B cell (primary cell): ENCODE results near the gene NKX2-2. TPM values are rescaled to one million over a fixed set of nuclear protein-coding genes. Genes with fewer than 3 reads are reported as not detected.

Experiments used
- ATAC-seq: fragments of 200-7000 bp; cut with Tn5 transposase; one replicate; pipeline ENCODE4 v1.10.0; 2021; ENCODE audit warnings: low read depth, mild to moderate bottlenecking, moderate number of reproducible peaks, moderate library complexity
- CTCF ChIA-PET: fragments of 350-600 bp; sonication (Branson Sonifier 250); formaldehyde crosslinking; loops from one replicate; lab custom pipeline; 2021; ENCODE audit warnings: antibody characterized with exemption, inconsistent platforms; lab: Charles Lee
- POLR2A ChIA-PET: fragments of 350-600 bp; sonication (Branson Sonifier 250); formaldehyde crosslinking; loops from one replicate; lab custom pipeline; 2021; ENCODE audit warnings: antibody characterized with exemption; lab: Charles Lee
- DNase-seq: peaks from one replicate; pipeline ENCODE4 v3.0.0; 2013
- H2AFZ ChIP-seq: 2 replicates; pipeline ENCODE4 v1.6.1; 2012; ENCODE audit warnings: mild to moderate bottlenecking, low read depth, low read length; ENCODE audit not compliant: insufficient read depth, poor library complexity, severe bottlenecking
- H3K27ac ChIP-seq, 2 donors: 1 replicate in 1 of 2; 2 replicates in 1 of 2; pipeline ENCODE4 v1.5.1; 2012 to 2013; ENCODE audit warnings: low read length in 2 of 2, mild to moderate bottlenecking in 2 of 2, moderate library complexity in 1 of 2
- H3K27me3 ChIP-seq, 4 experiments: fragments of 200-600 bp in 1 of 4; sonication (generic) in 1 of 4; replicated peaks in 1 of 4; 1 replicate in 2 of 4; 2 replicates in 2 of 4; pipeline versions ENCODE4 v1.6.1 to v1.7.0; 2013 to 2016; ENCODE audit warnings: low read length in 3 of 4, mild to moderate bottlenecking in 2 of 4, mixed read lengths in 1 of 4, moderate library complexity in 1 of 4; ENCODE audit not compliant: insufficient read depth in 4 of 4, control insufficient read depth in 3 of 4; ENCODE audit errors: control extremely low read depth in 1 of 4
- H3K36me3 ChIP-seq, 2 experiments: replicated peaks in 1 of 2; 1 replicate in 1 of 2; 2 replicates in 1 of 2; pipeline versions ENCODE4 v1.6.1 to v1.7.1; 2013; ENCODE audit warnings: low read length in 1 of 2; ENCODE audit not compliant: insufficient read depth in 2 of 2, control insufficient read depth in 1 of 2; ENCODE audit errors: control extremely low read depth in 1 of 2, extremely low read depth in 1 of 2
- H3K4me1 ChIP-seq, 2 donors: fragments of 200-600 bp in 1 of 2; sonication (generic) in 1 of 2; 1 replicate in 1 of 2; 2 replicates in 1 of 2; pipeline versions ENCODE4 v1.5.1 to v1.6.1; 2013 to 2017; ENCODE audit warnings: low read length in 2 of 2; ENCODE audit not compliant: control insufficient read depth in 2 of 2, insufficient read depth in 2 of 2
- H3K4me2 ChIP-seq: replicated peaks from 2 replicates; pipeline ENCODE3; 2012; ENCODE audit warnings: mild to moderate bottlenecking, low read depth, low read length; ENCODE audit not compliant: poor library complexity, severe bottlenecking
- H3K4me3 ChIP-seq, 5 experiments: fragments of 200-600 bp in 1 of 5; sonication (generic) in 1 of 5; 1 replicate in 3 of 5; 2 replicates in 2 of 5; pipeline versions ENCODE4 v1.5.1 to v1.7.0; 2011 to 2016; ENCODE audit warnings: low read length in 4 of 5, mild to moderate bottlenecking in 4 of 5, low read depth in 2 of 5, control low read depth in 1 of 5, moderate library complexity in 1 of 5; ENCODE audit not compliant: insufficient read depth in 1 of 5; ENCODE audit errors: control extremely low read depth in 1 of 5, extremely low read depth in 1 of 5
- H3K79me2 ChIP-seq: fragments of 200-600 bp; sonication (generic); one replicate; pipeline ENCODE4 v1.6.0; 2016; ENCODE audit warnings: low read length; ENCODE audit not compliant: control insufficient read depth, insufficient read depth
- H3K9ac ChIP-seq: fragments of 200-600 bp; sonication (generic); 2 replicates; pipeline ENCODE4 v1.6.1; 2017; ENCODE audit warnings: mild to moderate bottlenecking, low read length, moderate library complexity
- H3K9me3 ChIP-seq, 3 donors: one replicate each; pipeline versions ENCODE4 v1.6.1 to v1.7.1; 2013; ENCODE audit warnings: low read length in 2 of 3; ENCODE audit not compliant: control insufficient read depth in 2 of 3, insufficient read depth in 1 of 3; ENCODE audit errors: control extremely low read depth in 1 of 3
- H4K20me1 ChIP-seq: 2 replicates; pipeline ENCODE4 v1.6.0; 2012; ENCODE audit warnings: mild to moderate bottlenecking, low read length; ENCODE audit not compliant: insufficient read depth, control insufficient read depth, poor library complexity, severe bottlenecking
- H3K27ac Mint-ChIP-seq: one replicate; pipeline ENCODE4 v1.8.0; 2021; ENCODE audit warnings: mixed read lengths
- H3K27me3 Mint-ChIP-seq: one replicate; pipeline ENCODE4 v1.8.0; 2021; ENCODE audit warnings: mixed read lengths
- H3K4me1 Mint-ChIP-seq: one replicate; pipeline ENCODE4 v1.8.0; 2021; ENCODE audit warnings: mixed read lengths
- H3K4me3 Mint-ChIP-seq: one replicate; pipeline ENCODE4 v1.8.0; 2021; ENCODE audit warnings: mixed read lengths
- H3K9me3 Mint-ChIP-seq: one replicate; pipeline ENCODE4 v1.8.0; 2022; ENCODE audit warnings: mixed read lengths; ENCODE audit not compliant: insufficient read depth
- CTCF ChIP-seq: fragments of 200-600 bp; IDR thresholded peaks from one replicate; pipeline ENCODE4 v1.8.0; 2022; ENCODE audit warnings: antibody characterized with exemption, mild to moderate bottlenecking
- EZH2 ChIP-seq: IDR thresholded peaks from 2 replicates; pipeline ENCODE4 v1.6.1; 2012; ENCODE audit warnings: borderline replicate concordance, low read depth, mild to moderate bottlenecking, moderate library complexity, low read length; ENCODE audit not compliant: insufficient read depth, poor library complexity, severe bottlenecking
- WGBS: methylation state at CpG from one replicate; pipeline ENCODE4 v1.1.5; 2013; ENCODE audit warnings: missing lambda C conversion rate; ENCODE audit not compliant: insufficient coverage; 5-methylcytosine and 5-hydroxymethylcytosine counted together
- intact Hi-C: fragments of 100-400 bp; cut with micrococcal nuclease; formaldehyde crosslinking; loops from one replicate; pipeline ENCODE4 v1.10.0; 2022
- polyA plus RNA-seq: library from polyadenylated mRNA; depleted of rRNA; stranded (reverse); fragments of >200 nt; gene quantifications from 2 replicates; pipeline ENCODE4 v1.2.3, GENCODE V29; 2012
- total RNA-seq, 2 donors: library from RNA; stranded (reverse); fragments of 120-200 nt in 1 of 2; gene quantifications; 1 replicate in 1 of 2; 2 replicates in 1 of 2; pipeline versions ENCODE4 v1.2.3 to v1.2.4, GENCODE V29; 2013 to 2022

NKX2-2 gene
- total and polyA plus RNA-seq, 2 donors (not counting 1 experiment from before 2014, with no cell fraction given), result not detected

- DNase-seq, result no peak
- H3K27ac Mint-ChIP-seq, result no peak overlapping the region
- H3K4me3 ChIP-seq, result no peak overlapping the region
Observed at GRCh38 chr20:21554985-21555384, 41.1 kb upstream of the NKX2-2 start.

More at GRCh38 chr20:21554985-21555384, 41.1 kb upstream of the NKX2-2 start:
- WGBS, result 80% methylated on average over 5 of the region's 7 CpGs
- ATAC-seq, result no peak
- intact Hi-C loops, result no loop called here
- Histone ChIP-seq H3K9me3 (no peaks in the 10 kb centered on the region), H3K4me1 (no peaks in the 10 kb centered on the region), H2AFZ (no peak overlapping the region), H3K4me2 (no peak overlapping the region), H3K27ac (no peak overlapping the region), H3K9ac (no peak overlapping the region), H4K20me1 (no peaks in the 10 kb centered on the region), H3K79me2 (no peaks in the 10 kb centered on the region), H3K27me3 (peaks cover 0 to 7% (median 0%) of the 10 kb centered on the region in 4 experiments), H3K36me3 (no peaks in the 10 kb centered on the region)
- ChIA-PET POLR2A (no interaction called here), CTCF (interaction anchor here (1.1 kb wide), 1 partner anchor 18 kb away, joined by 4 read pairs; no protein-coding TSS in a partner anchor)
- peaks cover 16% of the 10 kb centered on the region for H3K27me3 Mint-ChIP-seq
- H3K4me1 Mint-ChIP-seq, result no peaks in the 10 kb centered on the region
- no peak overlapping the region for H3K4me3 Mint-ChIP-seq
- H3K9me3 Mint-ChIP-seq, result no peaks in the 10 kb centered on the region
- TF ChIP-seq CTCF (no peak), EZH2 (no peak)
